ENCODE data around the gene RESP18.
A peak's percentile ranks its signal among the peaks of the same experiment; 100 is the strongest.
"Not testable (repeated sequence)": the region's sequence is repeated elsewhere in the genome, so short reads cannot be mapped to it uniquely, and the experiment has no call there.

Gene RESP18

GRCh38 chr2:219325136-219325535, 7.4 kb downstream of the RESP18 start:
- no peak for TF ChIP-seq CTCF (IDR thresholded peaks at IDR 0.05; ENCODE audit: extremely low read depth, missing control alignments)
- no peak for DNase-seq (ENCODE audit: low spot score)

DNA sequence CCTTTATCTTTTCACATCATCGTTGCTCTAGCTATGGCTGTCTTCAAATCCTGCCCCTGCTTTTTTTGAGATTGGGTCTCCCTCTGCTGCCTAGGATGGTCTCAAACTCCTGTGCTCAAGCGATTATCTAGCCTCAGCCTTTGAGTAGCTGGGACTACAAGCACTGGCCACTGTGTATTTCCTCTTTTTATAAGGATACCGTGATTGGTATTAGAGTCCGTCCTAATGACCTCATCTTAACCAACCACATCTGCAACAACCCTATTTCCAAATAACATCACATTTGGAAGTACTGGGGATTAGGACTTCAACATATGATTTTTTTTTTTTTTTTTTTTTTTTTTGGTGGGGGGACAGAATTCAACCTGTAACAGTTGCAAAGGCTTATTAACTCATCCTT, 9.1 kb downstream of the RESP18 start:
- DNase-seq (ENCODE audit: low spot score): no peak

DNA sequence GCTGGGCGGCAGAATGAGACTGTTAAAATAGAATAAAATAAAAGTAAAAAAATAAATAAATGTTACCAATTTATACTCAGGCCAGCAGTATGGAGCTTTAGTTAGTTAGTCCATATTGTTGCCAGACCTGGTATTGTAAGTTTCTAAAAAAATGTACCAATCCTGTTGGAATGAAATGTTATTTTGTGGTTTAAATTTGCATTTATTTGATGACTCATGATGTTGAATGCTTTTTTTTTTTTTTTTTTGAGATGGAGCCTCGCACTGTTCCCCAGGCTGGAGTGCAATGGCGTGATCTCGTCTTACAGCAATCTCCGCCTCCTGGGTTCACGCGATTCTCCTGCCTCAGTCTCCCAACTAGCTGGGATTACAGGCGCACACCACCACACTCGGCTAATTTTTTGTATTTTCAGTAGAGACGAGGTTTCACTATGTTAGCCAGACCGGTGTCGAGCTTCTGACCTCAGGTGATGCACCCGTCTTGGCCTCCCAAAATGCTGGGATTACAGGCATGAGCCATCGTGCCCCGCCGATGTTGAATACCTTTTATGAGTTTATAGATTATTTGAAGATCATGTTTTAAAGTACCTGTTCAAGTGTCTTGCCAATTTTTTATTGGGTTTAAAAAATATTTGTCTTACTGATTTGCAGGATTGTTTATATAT, 17.6 kb downstream of the RESP18 start:
- DNase-seq (ENCODE audit: low spot score): no peak
- TF ChIP-seq CTCF (IDR thresholded peaks at IDR 0.05; ENCODE audit: extremely low read depth, missing control alignments): no peak

More for the DNA sequence above, 9.1 kb downstream of the RESP18 start:
- no peak for TF ChIP-seq CTCF (IDR thresholded peaks at IDR 0.05; ENCODE audit: extremely low read depth, missing control alignments)

DNA sequence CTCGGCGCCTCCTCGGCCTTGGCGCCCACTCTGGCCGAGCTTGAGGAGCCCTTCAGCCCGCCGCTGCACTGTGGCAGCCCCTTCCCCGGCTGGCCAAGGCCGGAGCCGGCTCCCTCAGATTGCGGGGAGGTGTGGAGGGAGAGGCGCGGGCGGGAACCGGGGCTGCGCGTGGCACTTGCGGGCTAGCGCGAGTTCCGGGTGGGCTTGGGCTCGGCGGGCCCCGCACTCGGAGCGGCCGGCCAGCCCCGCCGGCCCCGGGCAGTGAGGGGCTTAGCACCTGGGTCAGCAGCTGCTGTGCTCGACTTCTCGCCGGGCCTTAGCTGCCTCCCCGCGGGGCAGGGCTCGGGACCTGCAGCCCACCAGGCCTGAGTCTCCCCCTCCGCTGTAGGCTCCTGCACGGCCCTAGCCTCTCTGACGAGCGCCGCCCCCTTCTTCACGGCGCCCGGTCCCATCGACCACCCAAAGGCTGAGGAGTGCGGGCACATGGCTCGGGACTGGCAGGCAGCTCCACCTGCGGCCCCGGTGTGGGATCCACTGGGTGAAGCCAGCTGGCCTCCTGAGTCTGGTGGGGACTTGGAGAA, 19.8 kb downstream of the RESP18 start:
- DNase-seq (ENCODE audit: low spot score): not testable (repeated sequence)

DNA sequence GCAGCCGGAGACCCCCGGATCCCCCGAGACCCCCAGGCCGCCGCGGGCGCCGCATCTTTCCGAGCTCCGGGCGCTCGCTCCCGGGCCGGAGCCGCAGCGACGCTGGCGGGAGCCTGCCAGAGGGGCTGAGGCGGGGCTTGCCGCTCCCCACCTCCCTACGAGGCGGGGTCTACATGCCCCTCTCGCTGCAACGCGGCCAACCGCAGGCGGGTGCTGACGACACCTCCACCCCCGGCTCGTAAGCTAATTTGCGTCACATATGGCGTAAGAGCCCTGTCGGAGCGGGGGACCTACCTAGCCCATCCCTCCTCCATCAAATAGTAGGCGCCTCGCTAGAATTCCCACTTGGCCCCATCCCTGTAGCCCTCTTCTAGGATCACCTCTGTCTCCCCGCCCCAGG, 23.3 kb downstream of the RESP18 start, which contains the start of gene PTPRN:
Gene PTPRN, minus strand, starts transcription at position 124 of the 400 bp plus-strand sequence. Its CDS starts 69 bp downstream, at position 55.
- no peak for DNase-seq (ENCODE audit: low spot score)
- no peak for TF ChIP-seq CTCF (IDR thresholded peaks at IDR 0.05; ENCODE audit: extremely low read depth, missing control alignments)

DNA sequence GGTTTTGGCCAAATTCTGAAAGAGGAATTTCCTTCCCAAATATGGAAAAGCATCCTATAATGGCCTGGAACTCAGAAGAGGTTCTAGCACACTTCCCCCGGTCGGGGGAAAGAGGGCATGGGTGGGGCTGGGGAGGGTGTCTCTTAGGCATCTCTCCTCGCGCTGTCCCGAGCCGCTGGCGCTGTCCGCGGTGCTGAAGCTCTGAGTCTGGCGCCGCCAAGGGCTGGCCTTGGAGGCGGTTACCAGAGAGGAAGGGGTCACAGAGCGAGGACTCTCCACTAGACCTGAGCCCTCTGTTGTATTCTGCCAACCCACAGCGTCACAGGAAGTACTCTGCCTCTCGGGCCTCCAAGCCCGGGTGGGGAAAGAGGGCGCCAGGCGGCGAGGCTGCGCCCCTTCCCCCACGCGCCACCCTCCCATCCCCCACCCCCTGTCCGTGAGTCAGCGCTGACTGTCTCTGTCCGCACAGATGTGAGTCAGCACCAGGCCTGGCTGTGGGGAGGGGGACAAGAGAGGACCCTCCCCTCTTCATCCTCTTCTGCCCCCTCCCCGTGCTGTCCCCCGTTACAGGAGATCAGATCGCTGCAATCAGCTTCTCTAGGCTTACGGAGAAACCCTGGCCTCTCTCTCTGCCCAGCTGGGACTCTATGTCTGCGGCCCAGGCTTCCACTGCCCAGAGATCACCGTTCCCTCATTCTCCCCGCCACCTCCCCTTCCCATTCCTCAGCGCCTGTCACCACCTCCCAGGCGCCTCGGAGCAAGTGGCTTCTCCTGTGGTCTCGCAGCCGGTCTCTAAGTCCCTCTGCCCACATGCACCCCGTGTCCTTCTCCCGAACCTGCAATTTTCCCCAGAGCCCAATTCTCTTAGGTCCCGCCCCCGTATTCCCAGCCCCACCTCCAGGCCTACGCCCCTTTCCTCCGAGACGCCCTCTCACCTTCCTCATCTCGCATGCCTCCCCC, 24.1 kb downstream of the RESP18 start:
- no peak for TF ChIP-seq CTCF (IDR thresholded peaks at IDR 0.05; ENCODE audit: extremely low read depth, missing control alignments)
- peak; percentile 89 for DNase-seq (ENCODE audit: low spot score)

DNA sequence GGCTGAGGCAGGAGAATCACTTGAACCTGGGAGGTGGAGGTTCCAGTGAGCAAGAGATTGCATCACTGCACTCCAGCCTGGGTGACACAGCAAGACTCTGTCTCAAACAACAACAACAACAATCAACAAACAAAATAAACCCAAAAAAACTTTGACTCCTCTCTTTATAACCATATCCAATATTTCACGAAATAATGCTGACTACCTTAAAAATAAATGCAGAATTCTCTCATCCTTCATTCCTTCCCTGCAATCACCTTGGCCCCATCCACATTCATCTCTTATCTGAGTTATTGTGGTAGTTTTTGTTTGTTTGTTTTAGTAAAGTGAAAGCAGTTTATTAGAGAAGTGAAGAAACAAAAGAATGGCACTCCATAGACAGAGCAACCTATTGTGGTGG, 26.5 kb downstream of the RESP18 start:
- TF ChIP-seq CTCF (IDR thresholded peaks at IDR 0.05; ENCODE audit: extremely low read depth, missing control alignments): no peak
- no peak for DNase-seq (ENCODE audit: low spot score)
